Activated CD8-positive, alpha-beta T cell treated with anti-CD3 and anti-CD28 coated beads for 36 hours (primary cell): ENCODE results near the gene NDC1. TPM values are rescaled to one million over a fixed set of nuclear protein-coding genes. Genes with fewer than 3 reads are reported as not detected.
A peak's percentile ranks its signal among the peaks of the same experiment; 100 is the strongest.

Experiments used
- ATAC-seq: fragments of 200-7000 bp; cut with Tn5 transposase; one replicate; pipeline ENCODE4 v1.10.0; 2021; ENCODE audit warnings: mild to moderate bottlenecking, moderate library complexity
- CTCF ChIA-PET: fragments of 350-600 bp; sonication (Branson Sonifier 250); formaldehyde crosslinking; loops from one replicate; lab custom pipeline; 2021; ENCODE audit warnings: antibody characterized with exemption; lab: Charles Lee
- POLR2A ChIA-PET: fragments of 350-600 bp; sonication (Branson Sonifier 250); formaldehyde crosslinking; loops from one replicate; lab custom pipeline; 2021; ENCODE audit warnings: antibody characterized with exemption; lab: Charles Lee
- DNase-seq: peaks from one replicate; pipeline ENCODE4 v3.0.0-alpha.2; 2020
- H3K27ac Mint-ChIP-seq: one replicate; pipeline ENCODE4 v1.8.0; 2021; ENCODE audit warnings: mild to moderate bottlenecking, mixed read lengths
- H3K27me3 Mint-ChIP-seq: one replicate; pipeline ENCODE4 v1.8.0; 2021; ENCODE audit warnings: mixed read lengths
- H3K36me3 Mint-ChIP-seq: one replicate; pipeline ENCODE4 v1.8.0; 2021; ENCODE audit warnings: low read depth, mixed read lengths
- H3K4me1 Mint-ChIP-seq: one replicate; pipeline ENCODE4 v1.8.0; 2021; ENCODE audit warnings: low read depth, mixed read lengths
- H3K4me3 Mint-ChIP-seq: one replicate; pipeline ENCODE4 v1.8.0; 2021; ENCODE audit warnings: mild to moderate bottlenecking, moderate library complexity, mixed read lengths
- H3K9me3 Mint-ChIP-seq: one replicate; pipeline ENCODE4 v1.8.0; 2021; ENCODE audit warnings: mixed read lengths
- intact Hi-C: fragments of 100-400 bp; cut with micrococcal nuclease; formaldehyde crosslinking; loops from one replicate; pipeline ENCODE4 v1.10.0; 2022
- total RNA-seq, 2 experiments: library from RNA; stranded (reverse); gene quantifications; one replicate each; pipeline ENCODE4 v1.2.3, GENCODE V29; 2021
- TF ChIP-seq, protein P1 (sequence below): fragments of 200-600 bp; IDR thresholded peaks from one replicate; pipeline ENCODE4 v1.8.0; 2022; ENCODE audit warnings: antibody characterized with exemption, mild to moderate bottlenecking

Gene NDC1
- total RNA-seq, 2 experiments from 2014 or later, result 39.6 to 43.9 TPM

DNA sequence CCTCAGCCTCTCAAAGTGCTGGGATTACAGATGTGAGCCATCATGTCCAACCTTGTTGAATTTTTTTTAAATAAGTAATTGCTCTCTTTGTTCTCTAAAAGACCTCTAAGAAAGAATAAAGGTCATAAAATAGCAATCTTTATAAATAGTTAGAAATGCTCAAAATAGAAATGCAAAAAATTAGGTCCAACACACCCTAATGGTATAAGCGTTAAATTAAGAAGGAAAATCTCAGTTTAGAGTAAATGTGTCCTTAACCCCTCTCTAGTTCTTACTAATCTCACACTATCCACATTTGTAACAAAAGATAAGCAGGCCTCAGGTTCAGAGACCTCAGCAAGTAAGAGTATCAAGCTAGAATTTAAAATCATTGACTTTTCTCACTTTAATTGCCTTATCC lies 60.8 kb downstream of the NDC1 start:
- CTCF ChIA-PET, result interaction anchor here (1.2 kb wide), 1 partner anchor 83 kb away, joined by 3 read pairs; no protein-coding TSS in a partner anchor
- Mint-ChIP-seq H3K27me3 (no peaks in the 10 kb centered on the region), H3K36me3 (peaks cover 40% of the 10 kb centered on the region)

DNA sequence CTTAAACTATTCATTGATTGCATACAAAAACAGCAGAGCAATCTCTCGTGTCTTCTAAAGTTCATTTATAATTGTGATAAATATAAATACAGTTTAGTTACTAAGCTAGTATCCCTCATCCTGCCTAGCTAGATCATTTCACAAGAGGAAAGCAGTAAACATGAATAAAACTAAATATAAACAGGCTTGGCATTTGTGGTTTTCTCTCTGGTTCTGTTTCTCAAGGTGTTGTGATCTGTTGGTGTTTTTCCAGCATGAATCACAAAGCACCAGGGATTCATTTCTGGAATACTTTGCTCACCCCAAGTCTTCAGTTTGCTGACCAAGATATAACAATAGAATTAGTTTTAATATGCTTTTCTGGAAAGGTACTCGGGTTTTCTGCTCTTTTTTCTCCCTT lies 66.4 kb downstream of the NDC1 start:
- Mint-ChIP-seq H3K27me3 (no peaks in the 10 kb centered on the region), H3K36me3 (peaks cover 43% of the 10 kb centered on the region), H3K4me1 (peaks cover 10% of the 10 kb centered on the region), H3K9me3 (no peaks in the 10 kb centered on the region), H3K27ac (no peak overlapping the region), H3K4me3 (no peak overlapping the region)
- TF ChIP-seq, protein P1, sequence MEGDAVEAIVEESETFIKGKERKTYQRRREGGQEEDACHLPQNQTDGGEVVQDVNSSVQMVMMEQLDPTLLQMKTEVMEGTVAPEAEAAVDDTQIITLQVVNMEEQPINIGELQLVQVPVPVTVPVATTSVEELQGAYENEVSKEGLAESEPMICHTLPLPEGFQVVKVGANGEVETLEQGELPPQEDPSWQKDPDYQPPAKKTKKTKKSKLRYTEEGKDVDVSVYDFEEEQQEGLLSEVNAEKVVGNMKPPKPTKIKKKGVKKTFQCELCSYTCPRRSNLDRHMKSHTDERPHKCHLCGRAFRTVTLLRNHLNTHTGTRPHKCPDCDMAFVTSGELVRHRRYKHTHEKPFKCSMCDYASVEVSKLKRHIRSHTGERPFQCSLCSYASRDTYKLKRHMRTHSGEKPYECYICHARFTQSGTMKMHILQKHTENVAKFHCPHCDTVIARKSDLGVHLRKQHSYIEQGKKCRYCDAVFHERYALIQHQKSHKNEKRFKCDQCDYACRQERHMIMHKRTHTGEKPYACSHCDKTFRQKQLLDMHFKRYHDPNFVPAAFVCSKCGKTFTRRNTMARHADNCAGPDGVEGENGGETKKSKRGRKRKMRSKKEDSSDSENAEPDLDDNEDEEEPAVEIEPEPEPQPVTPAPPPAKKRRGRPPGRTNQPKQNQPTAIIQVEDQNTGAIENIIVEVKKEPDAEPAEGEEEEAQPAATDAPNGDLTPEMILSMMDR, result no peak
- CTCF ChIA-PET, result interaction anchor here (1.0 to 1.9 kb wide), 2 partner anchors 10 to 89 kb away, joined by 3 to 6 read pairs; no protein-coding TSS in a partner anchor
- no peak for DNase-seq
- intact Hi-C loops, result no loop called here
- POLR2A ChIA-PET, result no interaction called here
- ATAC-seq, result no peak

More for the DNA sequence above, 60.8 kb downstream of the NDC1 start:
- ATAC-seq, result no peak
- Mint-ChIP-seq H3K27ac (no peak overlapping the region), H3K9me3 (no peaks in the 10 kb centered on the region), H3K4me3 (no peak overlapping the region), H3K4me1 (no peaks in the 10 kb centered on the region)
- TF ChIP-seq, protein P1, result no peak
- POLR2A ChIA-PET, result interaction anchor here (0.8 kb wide), 1 partner anchor 11 kb away, joined by 4 read pairs; no protein-coding TSS in a partner anchor
- DNase-seq, result no peak
- intact Hi-C loops, result no loop called here

DNA sequence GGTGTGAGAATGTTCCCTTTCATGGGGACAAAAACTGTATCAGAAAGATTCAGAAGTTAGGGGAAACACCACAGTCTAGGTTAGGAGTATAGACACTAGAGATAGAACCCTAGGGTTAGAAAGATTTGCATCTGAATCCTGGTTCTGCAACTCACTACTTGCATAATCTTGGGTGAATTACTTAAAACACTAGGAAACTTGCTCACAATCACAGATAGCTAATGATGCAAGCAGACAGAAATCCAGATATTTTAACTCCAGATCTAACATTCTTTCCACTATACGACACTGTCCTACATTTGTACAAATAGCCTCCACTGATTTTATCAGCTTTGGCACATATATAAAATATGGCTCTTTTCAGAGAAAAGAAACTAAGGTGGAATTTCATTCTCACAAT lies 68.3 kb downstream of the NDC1 start:
- no peak overlapping the region for H3K27ac Mint-ChIP-seq
- DNase-seq, result no peak
- no peaks in the 10 kb centered on the region for H3K9me3 Mint-ChIP-seq
- no peak for ATAC-seq
- TF ChIP-seq, protein P1, result no peak
- H3K36me3 Mint-ChIP-seq, result peaks cover 55% of the 10 kb centered on the region
- POLR2A ChIA-PET, result interaction anchor here (1.5 kb wide), 1 partner anchor 9 kb away, joined by 3 read pairs; no protein-coding TSS in a partner anchor
- H3K4me3 Mint-ChIP-seq, result no peak overlapping the region
- intact Hi-C loops, result no loop called here
- no peaks in the 10 kb centered on the region for H3K27me3 Mint-ChIP-seq
- CTCF ChIA-PET, result no interaction called here
- peaks cover 21% of the 10 kb centered on the region for H3K4me1 Mint-ChIP-seq

DNA sequence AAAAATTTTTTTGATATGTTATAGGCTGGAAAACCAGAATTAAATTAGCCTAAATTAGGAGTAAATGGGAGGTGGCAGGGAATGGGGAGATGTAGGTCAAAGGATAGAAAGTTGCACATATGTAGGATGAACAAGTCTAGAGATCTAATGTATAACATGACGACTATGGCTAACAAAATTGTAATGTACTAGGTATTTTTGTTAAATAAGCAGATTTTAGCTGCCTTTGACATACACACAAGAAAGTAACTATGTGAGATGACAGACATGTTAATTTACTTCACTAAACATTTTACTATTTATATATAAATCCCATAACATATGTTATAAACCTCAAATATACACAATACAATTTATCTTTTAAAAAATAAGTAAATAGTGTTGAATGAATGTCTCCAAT lies 68.9 kb downstream of the NDC1 start:
- Mint-ChIP-seq H3K27ac (no peak overlapping the region), H3K4me3 (no peak overlapping the region), H3K4me1 (peaks cover 21% of the 10 kb centered on the region), H3K9me3 (no peaks in the 10 kb centered on the region), H3K27me3 (no peaks in the 10 kb centered on the region), H3K36me3 (peaks cover 60% of the 10 kb centered on the region)
- POLR2A ChIA-PET, result interaction anchor here (1.5 kb wide), 1 partner anchor 10 kb away, joined by 3 read pairs; no protein-coding TSS in a partner anchor
- TF ChIP-seq, protein P1, result no peak
- DNase-seq (no peak), ATAC-seq (no peak)
- intact Hi-C loops, result no loop called here
- CTCF ChIA-PET, result no interaction called here

DNA sequence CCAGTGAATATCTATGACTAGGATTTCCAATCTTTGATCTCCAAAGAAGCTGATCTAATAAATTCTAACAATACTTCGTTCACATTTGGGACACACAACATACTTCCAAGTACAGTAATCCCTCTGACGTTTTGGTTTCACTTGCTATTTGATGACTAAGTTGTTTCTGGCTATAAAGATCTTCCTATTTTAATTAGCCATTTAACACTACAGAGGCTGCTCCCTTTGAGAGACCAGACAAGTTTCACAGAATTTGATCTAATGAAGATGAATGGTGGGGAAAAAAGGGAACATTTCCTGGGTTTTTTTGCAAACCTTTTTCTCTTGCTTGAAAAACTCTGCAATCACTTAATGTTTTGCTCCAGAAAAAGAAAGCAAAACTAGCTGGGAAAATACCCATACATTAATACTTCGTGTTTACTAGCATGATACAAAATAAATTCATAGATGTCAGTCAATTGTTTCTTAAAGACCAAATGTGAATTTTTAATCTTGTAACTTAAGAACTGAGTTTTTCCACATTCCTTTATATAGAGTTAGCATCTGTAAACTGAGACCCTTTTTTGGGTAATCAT lies 71.2 kb downstream of the NDC1 start:
- H3K27me3 Mint-ChIP-seq, result no peaks in the 10 kb centered on the region
- H3K9me3 Mint-ChIP-seq, result peaks cover 5% of the 10 kb centered on the region
- peak overlapping the region; percentile 49 for H3K27ac Mint-ChIP-seq
- ChIA-PET CTCF (interaction anchor here (1.0 to 2.2 kb wide), 2 partner anchors 13 to 193 kb away, joined by 3 to 10 read pairs; no protein-coding TSS in a partner anchor), POLR2A (interaction anchor here (1.2 to 1.4 kb wide), 2 partner anchors 10 to 71 kb away, joined by 4 to 5 read pairs; partner anchors contain the start of gene NDC1)
- H3K4me1 Mint-ChIP-seq, result peaks cover 21% of the 10 kb centered on the region
- ATAC-seq (no peak), DNase-seq (no peak)
- intact Hi-C loops, result no loop called here
- no peak overlapping the region for H3K4me3 Mint-ChIP-seq
- TF ChIP-seq, protein P1, result no peak
- H3K36me3 Mint-ChIP-seq, result peaks cover 64% of the 10 kb centered on the region
